ENCODE data around the gene GAR1.
"Not testable (repeated sequence)": the region's sequence is repeated elsewhere in the genome, so short reads cannot be mapped to it uniquely, and the experiment has no call there.

Gene GAR1

DNA sequence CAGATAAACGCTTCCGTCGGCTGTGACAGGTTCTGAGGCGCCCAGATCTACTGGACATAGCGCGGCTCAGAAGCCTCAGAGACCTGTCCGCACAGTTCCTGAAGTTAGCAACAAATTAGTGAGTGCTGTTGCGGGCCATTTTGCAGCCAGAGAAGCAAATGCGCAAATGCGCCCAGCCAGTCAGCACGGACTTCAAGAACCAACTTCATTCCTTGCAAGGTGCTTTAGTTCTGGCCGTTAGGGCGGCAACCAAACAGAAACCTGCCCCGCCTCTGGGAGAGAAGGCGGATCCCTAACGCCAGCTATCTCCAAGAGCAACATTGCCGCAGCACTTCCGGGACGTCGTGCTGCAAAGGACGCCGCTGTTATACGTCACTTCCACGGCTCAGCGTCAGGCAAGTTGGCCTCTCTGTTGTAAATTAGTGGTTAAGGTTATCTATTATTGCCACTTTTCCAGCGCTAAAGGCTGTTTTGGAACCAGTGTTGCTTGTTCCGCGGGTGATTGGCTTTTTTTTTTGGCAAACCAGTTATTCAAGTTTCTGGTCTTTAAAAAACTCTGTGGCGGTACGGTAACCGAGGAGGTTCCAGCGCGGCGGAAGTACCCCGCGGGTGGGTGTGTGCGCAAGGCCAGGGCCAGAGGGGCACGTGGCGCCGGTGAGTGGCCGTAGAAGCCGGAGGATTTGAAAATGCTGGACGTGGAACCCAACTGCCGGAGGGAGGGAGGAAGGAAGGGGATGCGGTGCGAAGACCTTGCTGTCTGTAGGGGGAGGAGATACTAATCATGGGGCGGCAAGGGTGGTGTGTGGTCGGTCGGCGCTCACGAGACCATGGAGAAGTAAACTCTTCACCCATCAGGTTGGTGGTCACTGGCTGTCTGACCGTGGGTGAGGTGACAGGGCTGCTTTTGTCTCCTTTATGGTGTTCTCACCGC is at the start of gene GAR1:
GAR1 (plus strand) TSS at position 612 of the 931 bp plus-strand sequence. CDS start 403 bp downstream, outside the sequence.
- Histone ChIP-seq H3K4me3 (replicated peaks; ENCODE audit: low read depth, low read length) (peak within 1 kb of the TSS; percentile 71), H3K27me3 (replicated peaks; ENCODE audit: control insufficient read depth, insufficient read depth, low read length) (no peaks in the 10 kb centered on the region), H3K36me3 (ENCODE audit: control insufficient read depth, insufficient read depth, low read length) (peaks cover 3% of the 10 kb centered on the region; the same call in 1 of the 2 replicates)
- TF ChIP-seq, protein P1, sequence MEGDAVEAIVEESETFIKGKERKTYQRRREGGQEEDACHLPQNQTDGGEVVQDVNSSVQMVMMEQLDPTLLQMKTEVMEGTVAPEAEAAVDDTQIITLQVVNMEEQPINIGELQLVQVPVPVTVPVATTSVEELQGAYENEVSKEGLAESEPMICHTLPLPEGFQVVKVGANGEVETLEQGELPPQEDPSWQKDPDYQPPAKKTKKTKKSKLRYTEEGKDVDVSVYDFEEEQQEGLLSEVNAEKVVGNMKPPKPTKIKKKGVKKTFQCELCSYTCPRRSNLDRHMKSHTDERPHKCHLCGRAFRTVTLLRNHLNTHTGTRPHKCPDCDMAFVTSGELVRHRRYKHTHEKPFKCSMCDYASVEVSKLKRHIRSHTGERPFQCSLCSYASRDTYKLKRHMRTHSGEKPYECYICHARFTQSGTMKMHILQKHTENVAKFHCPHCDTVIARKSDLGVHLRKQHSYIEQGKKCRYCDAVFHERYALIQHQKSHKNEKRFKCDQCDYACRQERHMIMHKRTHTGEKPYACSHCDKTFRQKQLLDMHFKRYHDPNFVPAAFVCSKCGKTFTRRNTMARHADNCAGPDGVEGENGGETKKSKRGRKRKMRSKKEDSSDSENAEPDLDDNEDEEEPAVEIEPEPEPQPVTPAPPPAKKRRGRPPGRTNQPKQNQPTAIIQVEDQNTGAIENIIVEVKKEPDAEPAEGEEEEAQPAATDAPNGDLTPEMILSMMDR (IDR thresholded peaks at IDR 0.05; ENCODE audit: insufficient read depth, low read length, poor library complexity, severe bottlenecking) = no peak
- DNase-seq (ENCODE audit: extremely low read depth, insufficient read length) = peak; percentile 82

DNA sequence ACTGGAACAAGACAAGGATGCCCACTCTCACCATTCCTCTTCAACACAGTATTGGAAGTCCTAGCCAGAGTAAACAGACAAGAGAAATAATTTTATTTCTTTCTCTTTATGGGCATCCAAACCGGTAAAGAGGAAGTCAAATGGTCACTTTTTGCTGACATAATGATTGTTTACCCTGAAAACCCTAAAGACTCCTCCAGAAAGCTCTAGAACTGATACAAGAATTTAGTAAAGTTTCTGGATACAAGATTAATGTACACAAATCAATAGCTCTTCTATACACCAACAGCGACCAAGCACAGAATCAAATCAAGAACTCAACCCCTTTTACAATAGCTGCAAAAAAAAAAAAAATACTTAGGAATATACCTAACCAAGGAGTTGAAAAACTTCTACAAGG is 33.5 kb upstream of the GAR1 start:
- not testable (repeated sequence) for H3K4me3 ChIP-seq (replicated peaks; ENCODE audit: low read depth, low read length); H3K27me3 ChIP-seq (replicated peaks; ENCODE audit: control insufficient read depth, insufficient read depth, low read length); DNase-seq (ENCODE audit: extremely low read depth, insufficient read length); H3K36me3 ChIP-seq (ENCODE audit: control insufficient read depth, insufficient read depth, low read length)

DNA sequence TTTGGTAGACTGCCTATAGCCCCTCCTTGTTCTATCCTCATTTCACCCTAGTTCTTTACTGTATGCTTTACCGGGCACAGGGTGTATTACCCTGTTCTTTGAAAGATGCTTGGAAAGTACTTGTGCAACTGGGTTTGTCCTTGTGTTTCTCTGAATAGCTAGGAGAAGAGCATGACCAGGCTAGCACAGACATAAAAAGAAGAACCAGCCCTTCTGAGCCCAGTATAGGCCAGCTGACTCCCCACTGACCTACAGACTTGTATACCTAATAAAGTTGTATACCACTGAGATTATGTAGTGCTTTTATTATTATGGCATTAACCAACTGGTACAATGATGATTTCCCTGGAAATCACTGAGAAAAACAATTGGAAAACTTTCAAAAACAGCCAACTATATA is 28.7 kb upstream of the GAR1 start:
- Histone ChIP-seq H3K27me3 (replicated peaks; ENCODE audit: control insufficient read depth, insufficient read depth, low read length) (no peaks in the 10 kb centered on the region), H3K36me3 (ENCODE audit: control insufficient read depth, insufficient read depth, low read length) (no peaks in the 10 kb centered on the region), H3K4me3 (replicated peaks; ENCODE audit: low read depth, low read length) (no peak overlapping the region)
- no peak for DNase-seq (ENCODE audit: extremely low read depth, insufficient read length)
- TF ChIP-seq, protein P1 (IDR thresholded peaks at IDR 0.05; ENCODE audit: insufficient read depth, low read length, poor library complexity, severe bottlenecking) = no peak

DNA sequence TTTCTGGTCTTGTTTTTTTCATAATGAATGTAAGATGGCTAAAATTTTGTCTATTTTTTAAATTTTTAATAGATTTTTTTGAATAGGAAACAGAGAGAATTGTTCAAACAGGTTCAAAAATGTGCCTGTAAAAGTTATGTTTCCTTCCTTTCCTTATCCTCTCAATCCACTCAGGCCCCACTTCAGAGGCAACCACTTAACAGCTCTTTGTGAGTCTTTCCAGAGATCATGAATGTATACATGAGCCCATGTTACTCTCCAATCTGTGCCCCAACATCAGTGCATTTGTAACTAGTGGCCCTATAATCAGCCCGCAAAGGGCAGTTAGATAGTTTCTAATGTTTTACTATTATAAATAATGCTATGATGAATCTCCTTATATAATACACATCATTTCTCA is 27.8 kb upstream of the GAR1 start:
- Histone ChIP-seq H3K27me3 (replicated peaks; ENCODE audit: control insufficient read depth, insufficient read depth, low read length) (no peaks in the 10 kb centered on the region), H3K36me3 (ENCODE audit: control insufficient read depth, insufficient read depth, low read length) (no peaks in the 10 kb centered on the region), H3K4me3 (replicated peaks; ENCODE audit: low read depth, low read length) (no peak overlapping the region)
- TF ChIP-seq, protein P1 (IDR thresholded peaks at IDR 0.05; ENCODE audit: insufficient read depth, low read length, poor library complexity, severe bottlenecking) = no peak
- DNase-seq (ENCODE audit: extremely low read depth, insufficient read length) = no peak

DNA sequence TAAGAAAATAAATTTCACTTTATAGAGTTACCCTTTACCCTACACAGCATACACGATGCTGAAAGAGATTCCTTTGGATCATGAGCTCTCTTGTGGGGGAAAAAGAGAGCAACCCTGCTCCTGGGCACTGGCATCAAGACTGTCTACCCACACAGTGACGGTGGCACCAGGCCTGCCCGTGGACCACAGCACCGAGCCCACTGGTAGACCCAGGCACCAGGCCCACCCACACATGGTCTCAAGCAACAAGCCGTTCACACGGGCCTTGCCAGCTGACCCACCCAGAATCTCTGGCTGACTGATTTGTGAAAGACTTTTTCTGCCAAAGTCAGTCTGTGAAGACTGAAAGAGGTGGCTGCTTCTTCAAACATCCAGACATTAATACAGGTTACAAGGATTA is 20.5 kb upstream of the GAR1 start:
- TF ChIP-seq, protein P1 (IDR thresholded peaks at IDR 0.05; ENCODE audit: insufficient read depth, low read length, poor library complexity, severe bottlenecking) = no peak
- H3K27me3 ChIP-seq (replicated peaks; ENCODE audit: control insufficient read depth, insufficient read depth, low read length) = no peaks in the 10 kb centered on the region; the same call in 1 of the 2 replicates
- H3K36me3 ChIP-seq (ENCODE audit: control insufficient read depth, insufficient read depth, low read length) = no peaks in the 10 kb centered on the region
- no peak for DNase-seq (ENCODE audit: extremely low read depth, insufficient read length)
- H3K4me3 ChIP-seq (replicated peaks; ENCODE audit: low read depth, low read length) = no peak overlapping the region

DNA sequence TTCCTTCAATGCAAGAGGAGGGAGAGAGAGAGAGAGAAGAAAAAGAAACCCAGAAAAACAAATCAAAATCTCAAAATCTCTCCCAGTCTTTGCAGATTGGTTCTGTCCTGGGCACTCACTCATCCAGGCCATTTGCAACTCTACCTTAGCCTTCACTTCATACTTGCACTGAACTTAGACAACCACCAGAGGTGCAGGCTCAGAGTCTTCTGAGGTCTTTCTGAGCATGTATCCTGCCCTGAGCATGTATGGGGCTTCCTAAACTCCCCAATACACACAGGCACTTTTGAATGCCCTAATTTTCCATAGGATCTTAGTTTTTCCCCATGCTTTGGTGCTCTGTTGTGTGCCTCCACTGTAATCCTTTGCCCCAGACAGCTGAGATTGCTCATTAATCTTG is 16.7 kb upstream of the GAR1 start:
- no peak for DNase-seq (ENCODE audit: extremely low read depth, insufficient read length)
- Histone ChIP-seq H3K4me3 (replicated peaks; ENCODE audit: low read depth, low read length) (no peak overlapping the region), H3K27me3 (replicated peaks; ENCODE audit: control insufficient read depth, insufficient read depth, low read length) (no peaks in the 10 kb centered on the region), H3K36me3 (ENCODE audit: control insufficient read depth, insufficient read depth, low read length) (no peaks in the 10 kb centered on the region)
- TF ChIP-seq, protein P1 (IDR thresholded peaks at IDR 0.05; ENCODE audit: insufficient read depth, low read length, poor library complexity, severe bottlenecking) = no peak
